Pancreas (tissue), 10 donors: Measurements from ENCODE around the gene ZNF408. TPM values are rescaled to one million over a fixed set of nuclear protein-coding genes. Genes with fewer than 3 reads are reported as not detected.

Experiments
- ATAC-seq, 4 donors: fragments of 200-7000 bp; cut with Tn5 transposase; one replicate each; pipeline versions ENCODE4 v1.8.0 to v1.9.1; 2020; ENCODE audit warnings: mild to moderate bottlenecking in 4 of 4, moderate library complexity in 4 of 4
- DNase-seq, 6 donors: peaks; one replicate each; pipeline ENCODE4 v3.0.0-alpha.2; 2020
- FAIRE-seq: peaks from 2 replicates; lab custom pipeline; 2012; peaks lifted over from hg19 to GRCh38; lab: Jason Lieb, UNC
- H3K27ac ChIP-seq, 4 donors: fragments of 200-600 bp; sonication (generic); 1 replicate in 3 of 4; 2 replicates in 1 of 4; pipeline versions ENCODE4 v1.5.0 to v1.8.0; 2020
- H3K27me3 ChIP-seq, 4 donors: fragments of 200-600 bp; one replicate each; pipeline ENCODE4 v1.8.0; 2021
- H3K36me3 ChIP-seq, 3 donors: fragments of 200-600 bp; sonication (generic) in 1 of 3; one replicate each; pipeline versions ENCODE4 v1.5.0 to v1.8.0; 2020 to 2021
- H3K4me1 ChIP-seq, 3 donors: fragments of 200-600 bp; one replicate each; pipeline ENCODE4 v1.8.0; 2021
- H3K4me3 ChIP-seq, 4 donors: fragments of 200-600 bp; sonication (generic) in 2 of 4; one replicate each; pipeline versions ENCODE4 v1.5.0 to v1.8.0; 2020 to 2021
- H3K9me3 ChIP-seq, 4 donors: fragments of 200-600 bp; one replicate each; pipeline ENCODE4 v1.8.0; 2021
- CTCF ChIP-seq, 4 donors: fragments of 200-600 bp; sonication (generic) in 3 of 4; IDR thresholded peaks; one replicate each; pipeline versions ENCODE4 v1.5.0 to v1.8.0; 2021; ENCODE audit warnings: antibody characterized with exemption in 4 of 4
- WGBS, 2 donors: extraction: QIAGEN DNeasy Blood & Tissue Kit; methylation state at CpG; one replicate each; pipeline ENCODE4 v1.1.7; 2013; 5-methylcytosine and 5-hydroxymethylcytosine counted together
- intact Hi-C, 3 donors: fragments of 100-400 bp; cut with DNase I; formaldehyde crosslinking; loops; one replicate each; pipeline versions ENCODE4 v1.11.1 to v1.14.2; 2022
- microRNA-seq, 2 donors: library from miRNA; unstranded; fragments of <30 nt; microRNA quantifications; one replicate each; pipeline versions ENCODE4 to v1.1.0, GENCODE V29; 2019 to 2020
- polyA plus RNA-seq, 2 donors: library from polyadenylated mRNA; stranded (reverse); fragments of 200-250 nt; gene quantifications; one replicate each; pipeline ENCODE4 v1.2.3, GENCODE V29; 2013
- total RNA-seq, 6 donors: library from RNA; stranded (reverse); fragmentation: NEBNext Ultra II Directional in 4 of 6; extraction: Animal tissue kit (Norgen Biotek cat#: 25700) in 4 of 6; gene quantifications; one replicate each; pipeline versions ENCODE4 v1.2.1 to v1.2.4, GENCODE V29; 2021 to 2023
- donor health status: healthy with polysubstance abuse.
- donor health status: DM: no; HTN: no; CAD: no; lungs with moderate emphysema.
- donor health status: DM: no; HTN: no; CAD: no.
- donor health status: control.
- donor health status: control.
- donor health status: Bipolar disorder and iron deficiency.
- donor health status: DM: yes; HTN: yes; CAD: no.
- donor health status: DM: no; HTN: no; CAD: no.
- donor health status: DM: no; HTN: no; CAD: no.
- donor health status: DM: yes; HTN: yes; CAD: no.

The ZNF408 gene
- total and polyA plus RNA-seq, 8 donors: 2.8 to 7.8 (median 4.7) TPM

GRCh38 chr11:46745328-46745727 lies 44.5 kb downstream of the ZNF408 start:
- Histone ChIP-seq H3K27ac (no peak overlapping the region), H3K27me3 (no peaks in the 10 kb centered on the region), H3K4me1 (no peaks in the 10 kb centered on the region), H3K4me3 (no peak overlapping the region), H3K9me3 (no peaks in the 10 kb centered on the region), H3K36me3 (peaks cover 0 to 56% (median 0%) of the 10 kb centered on the region in 3 donors)
- WGBS, 2 donors: 71 to 83% methylated on average over 1 of the region's 1 CpG
- ATAC-seq (no peak), FAIRE-seq (no peak), DNase-seq (no peak)
- intact Hi-C loops: no loop called here
- TF ChIP-seq CTCF (IDR thresholded peaks at IDR 0.05): no peak

- 89 to 90% methylated on average over 3 of the region's 3 CpGs for WGBS, 2 donors
- Histone ChIP-seq H3K4me3 (no peak overlapping the region), H3K9me3 (no peaks in the 10 kb centered on the region), H3K27me3 (no peaks in the 10 kb centered on the region), H3K27ac (no peak overlapping the region), H3K36me3 (peaks cover 0 to 63% (median 0%) of the 10 kb centered on the region in 3 donors), H3K4me1 (no peaks in the 10 kb centered on the region)
- FAIRE-seq (no peak), DNase-seq (no peak), ATAC-seq (no peak)
- no peak for TF ChIP-seq CTCF (IDR thresholded peaks at IDR 0.05)
- intact Hi-C loops: no loop called here
Observed at GRCh38 chr11:46745995-46746394, 45.2 kb downstream of the ZNF408 start.

- no peaks in the 10 kb centered on the region for H3K4me1 ChIP-seq
- 92 to 97% methylated on average over 6 of the region's 6 CpGs for WGBS, 2 donors
- no peak overlapping the region for H3K4me3 ChIP-seq
- no peaks in the 10 kb centered on the region for H3K27me3 ChIP-seq
- peaks cover 0 to 70% (median 0%) of the 10 kb centered on the region in 3 donors for H3K36me3 ChIP-seq
- intact Hi-C loops: no loop called here
- TF ChIP-seq CTCF (IDR thresholded peaks at IDR 0.05): no peak
- no peak for FAIRE-seq
- DNase-seq: no peak
- no peak overlapping the region for H3K27ac ChIP-seq
- no peak for ATAC-seq
- H3K9me3 ChIP-seq: no peaks in the 10 kb centered on the region
Observed at GRCh38 chr11:46747150-46747549, 46.3 kb downstream of the ZNF408 start.

Small RNA genes lying within 50 kb of the gene (microRNA-seq; reads per million reads assigned to microRNA genes)
- 0 reads per million in 2 donors for gene MIR5582

Other genes starting within 250 kb of the ZNF408 start
- 10 to 100 TPM; 10.2 to 18.7 (median 12.4) TPM for gene AMBRA1, start 107.0 kb upstream of the ZNF408 start, total RNA-seq
- 1 to 10 TPM; 6.8 to 8.2 TPM for gene AMBRA1, start 107.0 kb upstream of the ZNF408 start, polyA plus RNA-seq
- 1 to 10 TPM; 1.7 to 2.6 (median 2.2) TPM for gene HARBI1, start 83.8 kb upstream of the ZNF408 start, total RNA-seq
- 1 to 10 TPM; 2.0 TPM for gene HARBI1, start 83.8 kb upstream of the ZNF408 start, polyA plus RNA-seq
- 10 to 100 TPM; 34.0 to 59.6 (median 41.9) TPM for gene ATG13, start 83.5 kb upstream of the ZNF408 start, total RNA-seq
- gene ATG13, start 83.5 kb upstream of the ZNF408 start, polyA plus RNA-seq: 10 to 100 TPM; 27.5 to 28.5 TPM
- gene ARHGAP1, start 412 bp upstream of the ZNF408 start, total RNA-seq: 10 to 100 TPM; 22.2 to 51.1 (median 32.0) TPM
- gene ARHGAP1, start 412 bp upstream of the ZNF408 start, polyA plus RNA-seq: 10 to 100 TPM; 18.7 to 30.2 TPM
- gene F2, start 18.2 kb downstream of the ZNF408 start, total RNA-seq: under 1 TPM in 2 of 6 donors, not detected in 4; 0.16 to 0.76 TPM
- under 1 TPM; 0.08 to 0.19 TPM for gene F2, start 18.2 kb downstream of the ZNF408 start, polyA plus RNA-seq
- gene CKAP5, start 145.2 kb downstream of the ZNF408 start, total RNA-seq: 10 to 100 TPM; 12.5 to 36.3 (median 18.6) TPM
- gene CKAP5, start 145.2 kb downstream of the ZNF408 start, polyA plus RNA-seq: 1 to 10 TPM; 4.0 to 9.4 TPM
- gene LRP4, start 217.5 kb downstream of the ZNF408 start, total RNA-seq: 10 to 100 TPM in 3 of 6 donors, 1 to 10 TPM in 3; 1.3 to 27.0 (median 9.4) TPM
- 10 to 100 TPM in 1 of 2 donors, 1 to 10 TPM in 1; 3.1 to 19.1 TPM for gene LRP4, start 217.5 kb downstream of the ZNF408 start, polyA plus RNA-seq
- 10 to 100 TPM in 4 of 6 donors, 1 to 10 TPM in 2; 9.7 to 23.6 (median 12.2) TPM for gene CSTPP1, start 235.7 kb downstream of the ZNF408 start, total RNA-seq
- 10 to 100 TPM; 14.9 to 21.3 TPM for gene CSTPP1, start 235.7 kb downstream of the ZNF408 start, polyA plus RNA-seq